ENCODE measurements around the gene LMO1.

DNA sequence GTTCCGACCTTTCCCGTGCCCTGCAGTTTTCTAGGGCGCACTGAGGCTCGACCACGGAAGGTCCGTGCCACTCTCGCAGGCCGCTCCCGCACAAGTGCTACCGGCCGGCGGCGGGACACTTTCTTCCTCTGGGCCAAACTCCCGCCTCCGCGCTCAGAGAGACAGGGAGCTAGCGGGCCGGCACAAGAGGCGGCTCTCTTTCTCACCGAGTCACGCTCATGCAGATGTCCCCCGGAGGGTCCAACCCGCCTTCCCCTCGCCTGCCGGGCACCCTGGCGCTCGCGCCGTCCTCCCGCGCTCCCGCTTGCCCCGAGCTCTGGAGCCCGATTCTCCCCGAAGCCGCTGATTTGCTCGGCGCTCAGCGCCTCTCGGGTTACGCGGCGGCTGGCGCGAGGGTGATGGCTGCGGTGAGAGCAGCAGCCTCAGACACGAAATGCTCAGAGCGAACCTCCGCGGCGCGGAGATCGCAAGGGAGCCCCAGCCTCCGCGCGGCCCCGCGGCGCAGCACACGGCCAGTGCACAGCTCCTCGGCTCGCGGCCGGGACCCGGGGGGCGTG lies 1.0 kb downstream of the LMO1 start:
- TF ChIP-seq ZFP3 (CRISPR knock-in tag; IDR thresholded peaks at IDR 0.05) (no peak), ZNF70 (CRISPR knock-in tag; IDR thresholded peaks at IDR 0.05) (no peak), ARNTL (CRISPR knock-in tag; IDR thresholded peaks at IDR 0.05; ENCODE audit: borderline replicate concordance, low read depth) (no peak), ZC3H10 (CRISPR knock-in tag; IDR thresholded peaks at IDR 0.05) (no peak), ZFP30 (CRISPR knock-in tag; IDR thresholded peaks at IDR 0.05) (no peak), GLIS3 (CRISPR knock-in tag; IDR thresholded peaks at IDR 0.05) (no peak), PPARA (CRISPR knock-in tag; IDR thresholded peaks at IDR 0.05; ENCODE audit: borderline replicate concordance) (no peak), RARB (CRISPR knock-in tag; IDR thresholded peaks at IDR 0.05) (no peak), TOX (CRISPR knock-in tag; IDR thresholded peaks at IDR 0.05; ENCODE audit: borderline replicate concordance) (no peak), CSDC2 (CRISPR knock-in tag; IDR thresholded peaks at IDR 0.05) (no peak)
- TF ChIP-seq, protein P1, sequence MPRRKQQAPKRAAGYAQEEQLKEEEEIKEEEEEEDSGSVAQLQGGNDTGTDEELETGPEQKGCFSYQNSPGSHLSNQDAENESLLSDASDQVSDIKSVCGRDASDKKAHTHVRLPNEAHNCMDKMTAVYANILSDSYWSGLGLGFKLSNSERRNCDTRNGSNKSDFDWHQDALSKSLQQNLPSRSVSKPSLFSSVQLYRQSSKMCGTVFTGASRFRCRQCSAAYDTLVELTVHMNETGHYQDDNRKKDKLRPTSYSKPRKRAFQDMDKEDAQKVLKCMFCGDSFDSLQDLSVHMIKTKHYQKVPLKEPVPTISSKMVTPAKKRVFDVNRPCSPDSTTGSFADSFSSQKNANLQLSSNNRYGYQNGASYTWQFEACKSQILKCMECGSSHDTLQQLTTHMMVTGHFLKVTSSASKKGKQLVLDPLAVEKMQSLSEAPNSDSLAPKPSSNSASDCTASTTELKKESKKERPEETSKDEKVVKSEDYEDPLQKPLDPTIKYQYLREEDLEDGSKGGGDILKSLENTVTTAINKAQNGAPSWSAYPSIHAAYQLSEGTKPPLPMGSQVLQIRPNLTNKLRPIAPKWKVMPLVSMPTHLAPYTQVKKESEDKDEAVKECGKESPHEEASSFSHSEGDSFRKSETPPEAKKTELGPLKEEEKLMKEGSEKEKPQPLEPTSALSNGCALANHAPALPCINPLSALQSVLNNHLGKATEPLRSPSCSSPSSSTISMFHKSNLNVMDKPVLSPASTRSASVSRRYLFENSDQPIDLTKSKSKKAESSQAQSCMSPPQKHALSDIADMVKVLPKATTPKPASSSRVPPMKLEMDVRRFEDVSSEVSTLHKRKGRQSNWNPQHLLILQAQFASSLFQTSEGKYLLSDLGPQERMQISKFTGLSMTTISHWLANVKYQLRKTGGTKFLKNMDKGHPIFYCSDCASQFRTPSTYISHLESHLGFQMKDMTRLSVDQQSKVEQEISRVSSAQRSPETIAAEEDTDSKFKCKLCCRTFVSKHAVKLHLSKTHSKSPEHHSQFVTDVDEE (CRISPR knock-in tag; IDR thresholded peaks at IDR 0.05) = no peak
- TF ChIP-seq, protein P2, sequence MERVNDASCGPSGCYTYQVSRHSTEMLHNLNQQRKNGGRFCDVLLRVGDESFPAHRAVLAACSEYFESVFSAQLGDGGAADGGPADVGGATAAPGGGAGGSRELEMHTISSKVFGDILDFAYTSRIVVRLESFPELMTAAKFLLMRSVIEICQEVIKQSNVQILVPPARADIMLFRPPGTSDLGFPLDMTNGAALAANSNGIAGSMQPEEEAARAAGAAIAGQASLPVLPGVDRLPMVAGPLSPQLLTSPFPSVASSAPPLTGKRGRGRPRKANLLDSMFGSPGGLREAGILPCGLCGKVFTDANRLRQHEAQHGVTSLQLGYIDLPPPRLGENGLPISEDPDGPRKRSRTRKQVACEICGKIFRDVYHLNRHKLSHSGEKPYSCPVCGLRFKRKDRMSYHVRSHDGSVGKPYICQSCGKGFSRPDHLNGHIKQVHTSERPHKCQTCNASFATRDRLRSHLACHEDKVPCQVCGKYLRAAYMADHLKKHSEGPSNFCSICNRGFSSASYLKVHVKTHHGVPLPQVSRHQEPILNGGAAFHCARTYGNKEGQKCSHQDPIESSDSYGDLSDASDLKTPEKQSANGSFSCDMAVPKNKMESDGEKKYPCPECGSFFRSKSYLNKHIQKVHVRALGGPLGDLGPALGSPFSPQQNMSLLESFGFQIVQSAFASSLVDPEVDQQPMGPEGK (CRISPR knock-in tag; IDR thresholded peaks at IDR 0.05; ENCODE audit: borderline replicate concordance) = no peak
- TF ChIP-seq, protein P3, sequence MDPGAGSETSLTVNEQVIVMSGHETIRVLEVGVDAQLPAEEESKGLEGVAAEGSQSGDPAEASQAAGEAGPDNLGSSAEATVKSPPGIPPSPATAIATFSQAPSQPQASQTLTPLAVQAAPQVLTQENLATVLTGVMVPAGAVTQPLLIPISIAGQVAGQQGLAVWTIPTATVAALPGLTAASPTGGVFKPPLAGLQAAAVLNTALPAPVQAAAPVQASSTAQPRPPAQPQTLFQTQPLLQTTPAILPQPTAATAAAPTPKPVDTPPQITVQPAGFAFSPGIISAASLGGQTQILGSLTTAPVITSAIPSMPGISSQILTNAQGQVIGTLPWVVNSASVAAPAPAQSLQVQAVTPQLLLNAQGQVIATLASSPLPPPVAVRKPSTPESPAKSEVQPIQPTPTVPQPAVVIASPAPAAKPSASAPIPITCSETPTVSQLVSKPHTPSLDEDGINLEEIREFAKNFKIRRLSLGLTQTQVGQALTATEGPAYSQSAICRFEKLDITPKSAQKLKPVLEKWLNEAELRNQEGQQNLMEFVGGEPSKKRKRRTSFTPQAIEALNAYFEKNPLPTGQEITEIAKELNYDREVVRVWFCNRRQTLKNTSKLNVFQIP (CRISPR knock-in tag; IDR thresholded peaks at IDR 0.05; ENCODE audit: borderline replicate concordance, low read depth) = no peak
- TF ChIP-seq, protein P4, sequence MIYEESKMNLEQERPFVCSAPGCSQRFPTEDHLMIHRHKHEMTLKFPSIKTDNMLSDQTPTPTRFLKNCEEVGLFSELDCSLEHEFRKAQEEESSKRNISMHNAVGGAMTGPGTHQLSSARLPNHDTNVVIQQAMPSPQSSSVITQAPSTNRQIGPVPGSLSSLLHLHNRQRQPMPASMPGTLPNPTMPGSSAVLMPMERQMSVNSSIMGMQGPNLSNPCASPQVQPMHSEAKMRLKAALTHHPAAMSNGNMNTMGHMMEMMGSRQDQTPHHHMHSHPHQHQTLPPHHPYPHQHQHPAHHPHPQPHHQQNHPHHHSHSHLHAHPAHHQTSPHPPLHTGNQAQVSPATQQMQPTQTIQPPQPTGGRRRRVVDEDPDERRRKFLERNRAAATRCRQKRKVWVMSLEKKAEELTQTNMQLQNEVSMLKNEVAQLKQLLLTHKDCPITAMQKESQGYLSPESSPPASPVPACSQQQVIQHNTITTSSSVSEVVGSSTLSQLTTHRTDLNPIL (CRISPR knock-in tag; IDR thresholded peaks at IDR 0.05; ENCODE audit: low read depth) = no peak

Measured in SK-N-SH treated with all-trans-retinoic acid at 6 μM for 48 hours (cell line).